Epithelial cell of prostate (primary cell): ENCODE results near the gene NDUFS7.
A peak's percentile ranks its signal among the peaks of the same experiment; 100 is the strongest.

ENCODE experiments used
- DNase-seq: peaks from one replicate; pipeline ENCODE4 v3.0.0-alpha.2; 2011; ENCODE audit warnings: low read depth, low spot score
- H3K27ac ChIP-seq: fragments of 450-650 bp; 2 replicates; pipeline ENCODE4 v1.5.1; 2017; ENCODE audit warnings: mild to moderate bottlenecking

NDUFS7 gene

GRCh38 chr19:1383017-1383311 lies 743 bp upstream of the NDUFS7 start:
- H3K27ac ChIP-seq = no peak overlapping the region
- peak; percentile 26 for DNase-seq

GRCh38 chr19:1384085-1384462 lies 367 bp downstream of the NDUFS7 start:
- peak overlapping the region; percentile 64 for H3K27ac ChIP-seq

GRCh38 chr19:1384478-1385110 lies 887 bp downstream of the NDUFS7 start:
- no peak for DNase-seq
- peak overlapping the region; percentile 64 for H3K27ac ChIP-seq

More at GRCh38 chr19:1384085-1384462, 367 bp downstream of the NDUFS7 start:
- no peak for DNase-seq

- no peak overlapping the region for H3K27ac ChIP-seq
These were observed 2.1 kb downstream of the NDUFS7 start for GRCh38 chr19:1385816-1386215.

GRCh38 chr19:1386945-1387683 lies 3.4 kb downstream of the NDUFS7 start:
- H3K27ac ChIP-seq = no peak overlapping the region
- no peak for DNase-seq

More at GRCh38 chr19:1385816-1386215, 2.1 kb downstream of the NDUFS7 start:
- no peak for DNase-seq

- DNase-seq = no peak
- H3K27ac ChIP-seq = no peak overlapping the region
These were observed 4.3 kb downstream of the NDUFS7 start for GRCh38 chr19:1387684-1388636.

- DNase-seq = no peak
These were observed 4.9 kb downstream of the NDUFS7 start for GRCh38 chr19:1388637-1389026.

GRCh38 chr19:1389033-1389940 lies 5.6 kb downstream of the NDUFS7 start:
- H3K27ac ChIP-seq = no peak overlapping the region
- DNase-seq = no peak

More at GRCh38 chr19:1388637-1389026, 4.9 kb downstream of the NDUFS7 start:
- no peak overlapping the region for H3K27ac ChIP-seq

GRCh38 chr19:1390890-1391423 lies 7.2 kb downstream of the NDUFS7 start:
- H3K27ac ChIP-seq = no peak overlapping the region
- no peak for DNase-seq

GRCh38 chr19:1392407-1392806 lies 8.7 kb downstream of the NDUFS7 start:
- DNase-seq = no peak
- H3K27ac ChIP-seq = no peak overlapping the region

- DNase-seq = no peak
- no peak overlapping the region for H3K27ac ChIP-seq
These were observed 9.3 kb downstream of the NDUFS7 start for GRCh38 chr19:1392939-1393530.

GRCh38 chr19:1393841-1394240 lies 10.1 kb downstream of the NDUFS7 start:
- no peak overlapping the region for H3K27ac ChIP-seq
- no peak for DNase-seq

- DNase-seq = no peak
- no peak overlapping the region for H3K27ac ChIP-seq
These were observed 10.8 kb downstream of the NDUFS7 start for GRCh38 chr19:1394252-1395193.

GRCh38 chr19:1395194-1396018 lies 11.7 kb downstream of the NDUFS7 start:
- DNase-seq = no peak
- no peak overlapping the region for H3K27ac ChIP-seq

- DNase-seq = no peak
- no peak overlapping the region for H3K27ac ChIP-seq
These were observed 12.5 kb downstream of the NDUFS7 start for GRCh38 chr19:1396019-1396767.

GRCh38 chr19:1396768-1397679 lies 13.3 kb downstream of the NDUFS7 start:
- DNase-seq = no peak
- H3K27ac ChIP-seq = no peak overlapping the region
